ENCODE data around the gene HNRNPA1.

- peak; percentile 35 for TF ChIP-seq POLR2A (IDR thresholded peaks at IDR 0.05; ENCODE audit: low read depth, low read length)
- no peak for TF ChIP-seq MXI1 (IDR thresholded peaks at IDR 0.05; ENCODE audit: borderline replicate concordance, low read depth, low read length)
- TF ChIP-seq CTCF (conservative IDR thresholded peaks at IDR 0.05; ENCODE audit: low read depth, low read length): no peak
- no peak for TF ChIP-seq SMC3 (IDR thresholded peaks at IDR 0.05; ENCODE audit: low read depth, low read length)
- TF ChIP-seq RAD21 (IDR thresholded peaks at IDR 0.05; ENCODE audit: low read length): no peak
- no peak for TF ChIP-seq RFX5 (IDR thresholded peaks at IDR 0.05; ENCODE audit: low read depth, low read length)
- TF ChIP-seq MAFK (IDR thresholded peaks at IDR 0.05; ENCODE audit: low read depth, low read length): no peak
- TF ChIP-seq BHLHE40 (IDR thresholded peaks at IDR 0.05; ENCODE audit: low read depth, low read length): no peak
- no peak for TF ChIP-seq FOS (IDR thresholded peaks at IDR 0.05; ENCODE audit: low read depth, low read length)
- TF ChIP-seq CHD1 (IDR thresholded peaks at IDR 0.05; ENCODE audit: low read depth, low read length): no peak
Measured at GRCh38 chr12:54286042-54287030, 5.8 kb downstream of the HNRNPA1 start.

Data from IMR-90 (cell line).